Measurements from ENCODE around the gene SNX4.

Gene SNX4

GRCh38 chr3:125477701-125478100 lies 42.3 kb downstream of the SNX4 start:
- no peak for DNase-seq

GRCh38 chr3:125470671-125471070 lies 49.3 kb downstream of the SNX4 start:
- no peak for DNase-seq

GRCh38 chr3:125462722-125463299 lies 57.2 kb downstream of the SNX4 start:
- no peak for DNase-seq

- no peak for DNase-seq
Measured at GRCh38 chr3:125461896-125462295, 58.1 kb downstream of the SNX4 start.

- DNase-seq: no peak
Measured at GRCh38 chr3:125460233-125460632, 59.8 kb downstream of the SNX4 start.

GRCh38 chr3:125443923-125444322 lies 76.1 kb downstream of the SNX4 start:
- no peak for DNase-seq

- no peak for DNase-seq
Measured at GRCh38 chr3:125442506-125442905, 77.5 kb downstream of the SNX4 start.

GRCh38 chr3:125440970-125441369 lies 79.0 kb downstream of the SNX4 start:
- no peak for DNase-seq

GRCh38 chr3:125440559-125440955 lies 79.4 kb downstream of the SNX4 start:
- DNase-seq: no peak

- DNase-seq: peak; percentile 43
Measured at GRCh38 chr3:125437631-125438435, 82.2 kb downstream of the SNX4 start.

GRCh38 chr3:125436921-125437320 lies 83.1 kb downstream of the SNX4 start:
- DNase-seq: no peak

GRCh38 chr3:125435231-125435630 lies 84.8 kb downstream of the SNX4 start:
- DNase-seq: no peak

GRCh38 chr3:125434582-125435011 lies 85.4 kb downstream of the SNX4 start:
- DNase-seq: no peak

- DNase-seq: no peak
Measured at GRCh38 chr3:125433611-125434041, 86.4 kb downstream of the SNX4 start.

- DNase-seq: no peak
Measured at GRCh38 chr3:125433091-125433534, 86.9 kb downstream of the SNX4 start.

- no peak for DNase-seq
Measured at GRCh38 chr3:125431912-125432790, 87.9 kb downstream of the SNX4 start.

- no peak for DNase-seq
Measured at GRCh38 chr3:125431391-125431790, 88.6 kb downstream of the SNX4 start.

- DNase-seq: no peak
Measured at GRCh38 chr3:125428216-125428830, 91.7 kb downstream of the SNX4 start.

- DNase-seq: no peak
Measured at GRCh38 chr3:125418306-125418705, 101.7 kb downstream of the SNX4 start.

GRCh38 chr3:125416235-125416634 lies 103.8 kb downstream of the SNX4 start:
- no peak for DNase-seq

- DNase-seq: no peak
Measured at GRCh38 chr3:125414669-125415068, 105.3 kb downstream of the SNX4 start.

- DNase-seq: no peak
Measured at GRCh38 chr3:125410922-125411321, 109.1 kb downstream of the SNX4 start.
